HepG2 (cell line): ENCODE results near the gene RPS28. TPM values are rescaled to one million over a fixed set of nuclear protein-coding genes. Genes with fewer than 3 reads are reported as not detected.
A peak's percentile ranks its signal among the peaks of the same experiment; 100 is the strongest.

Experiments
- AHR ChIP-seq: IDR thresholded peaks from 2 replicates; pipeline ENCODE4 v1.6.1; 2018; ENCODE audit warnings: missing genetic modification reagents, missing compliant biosample characterization
- BRCA1 ChIP-seq: sonication (generic); formaldehyde crosslinking; IDR thresholded peaks from 2 replicates; pipeline ENCODE4 v1.4.0; 2020; ENCODE audit warnings: missing genetic modification reagents
- CBX5 ChIP-seq: sonication (generic); formaldehyde crosslinking; IDR thresholded peaks from 2 replicates; pipeline ENCODE4 v1.4.0; 2020; ENCODE audit warnings: missing genetic modification reagents, borderline replicate concordance
- ELF3 ChIP-seq: IDR thresholded peaks from 2 replicates; pipeline ENCODE4 v1.6.1; 2016; ENCODE audit warnings: missing genetic modification reagents, missing compliant biosample characterization
- EZH2 ChIP-seq: conservative IDR thresholded peaks from 2 replicates; pipeline ENCODE4 v1.6.1; 2012; ENCODE audit warnings: mild to moderate bottlenecking, low read depth, low read length, moderate library complexity
- HMG20A ChIP-seq: IDR thresholded peaks from 2 replicates; pipeline ENCODE4 v1.6.1; 2016; ENCODE audit warnings: borderline replicate concordance
- KLF6 ChIP-seq: IDR thresholded peaks from 2 replicates; pipeline ENCODE4 v1.8.0; 2016; ENCODE audit warnings: missing biosample characterization, missing genetic modification reagents
- MAZ ChIP-seq, 2 experiments: sonication (generic) in 1 of 2; formaldehyde crosslinking in 1 of 2; IDR thresholded peaks; 2 replicates each; pipeline versions ENCODE4 v1.5.0 to v1.6.1; 2012 to 2020; ENCODE audit warnings: low read depth in 2 of 2, mild to moderate bottlenecking in 2 of 2, borderline replicate concordance in 1 of 2, improper control_type of control experiment in 1 of 2, low read length in 1 of 2, missing genetic modification reagents in 1 of 2, moderate library complexity in 1 of 2
- MED8 ChIP-seq: sonication (generic); formaldehyde crosslinking; IDR thresholded peaks from 2 replicates; pipeline ENCODE4 v1.8.1; 2023; ENCODE audit warnings: mild to moderate bottlenecking, missing genetic modification reagents; ENCODE audit not compliant: insufficient replicate concordance
- NCOA5 ChIP-seq: sonication (generic); formaldehyde crosslinking; IDR thresholded peaks from 2 replicates; pipeline ENCODE4 v1.4.0; 2020; ENCODE audit warnings: missing genetic modification reagents
- RFX3 ChIP-seq: IDR thresholded peaks from 2 replicates; pipeline ENCODE4 v1.6.1; 2016; ENCODE audit warnings: missing biosample characterization, missing genetic modification reagents
- SALL2 ChIP-seq: sonication (generic); formaldehyde crosslinking; IDR thresholded peaks from 2 replicates; pipeline ENCODE4 v1.8.1; 2023; ENCODE audit warnings: mild to moderate bottlenecking, missing genetic modification reagents, inconsistent platforms
- SIX1 ChIP-seq: sonication (generic); formaldehyde crosslinking; IDR thresholded peaks from 2 replicates; pipeline ENCODE4 v1.4.0; 2020; ENCODE audit warnings: missing genetic modification reagents, borderline replicate concordance
- SSRP1 ChIP-seq: IDR thresholded peaks from 2 replicates; pipeline ENCODE4 v1.6.1; 2016; ENCODE audit warnings: control low read depth
- TEAD2 ChIP-seq: sonication (generic); formaldehyde crosslinking; IDR thresholded peaks from 2 replicates; pipeline ENCODE4 v1.9.0; 2021; ENCODE audit warnings: missing genetic modification reagents
- ZFY ChIP-seq: sonication (generic); formaldehyde crosslinking; IDR thresholded peaks from 2 replicates; pipeline ENCODE4 v1.4.0; 2020; ENCODE audit warnings: missing genetic modification reagents
- ZNF263 ChIP-seq: sonication (generic); formaldehyde crosslinking; IDR thresholded peaks from 2 replicates; pipeline ENCODE4 v1.4.0; 2020; ENCODE audit warnings: missing genetic modification reagents
- ZNF34 ChIP-seq: sonication (generic); formaldehyde crosslinking; IDR thresholded peaks from 2 replicates; pipeline ENCODE4 v1.4.0; 2020; ENCODE audit warnings: mild to moderate bottlenecking, missing genetic modification reagents, borderline replicate concordance
- ZNF572 ChIP-seq: sonication (generic); formaldehyde crosslinking; IDR thresholded peaks from 2 replicates; pipeline ENCODE4 v1.5.1; 2020; ENCODE audit warnings: mild to moderate bottlenecking, missing genetic modification reagents
- ZNF740 ChIP-seq: sonication (generic); formaldehyde crosslinking; IDR thresholded peaks from 2 replicates; pipeline ENCODE4 v1.4.0; 2020; ENCODE audit warnings: missing genetic modification reagents
- ZNF792 ChIP-seq: IDR thresholded peaks from 2 replicates; pipeline ENCODE4 v1.6.1; 2016
- ZNF816 ChIP-seq: sonication (generic); formaldehyde crosslinking; IDR thresholded peaks from 2 replicates; pipeline ENCODE4 v1.8.0; 2022; ENCODE audit warnings: missing genetic modification reagents, mild to moderate bottlenecking, borderline replicate concordance
- polyA plus RNA-seq, 8 experiments: library from polyadenylated mRNA; depleted of rRNA in 3 of 8; stranded (reverse) in 7 of 8; unstranded in 1 of 8; fragments of >200 nt; fragmentation: Illumina TruSeq in 4 of 8; extraction: Trizol in 4 of 8; gene quantifications; 2 replicates each; pipeline versions ENCODE4 v1.2.1 to v1.2.3, GENCODE V29; 2011 to 2016; ENCODE audit warnings: low read depth in 4 of 8, missing spikeins in 1 of 8, mixed read lengths in 1 of 8; ENCODE audit not compliant: insufficient read depth in 1 of 8
- total RNA-seq, 5 experiments: library from RNA; depleted of rRNA; stranded (reverse); fragments of >200 nt; fragmentation: Illumina TruSeq; extraction: Trizol; gene quantifications; 2 replicates each; pipeline ENCODE4 v1.2.3, GENCODE V29; 2016; ENCODE audit warnings: low read depth in 1 of 5
- TF ChIP-seq, protein P1 (sequence below): sonication (generic); formaldehyde crosslinking; IDR thresholded peaks from 2 replicates; pipeline ENCODE4 v1.5.1; 2020; ENCODE audit warnings: missing genetic modification reagents, mild to moderate bottlenecking, borderline replicate concordance
- TF ChIP-seq, protein P2 (sequence below): sonication (generic); formaldehyde crosslinking; IDR thresholded peaks from 2 replicates; pipeline ENCODE4 v1.5.1; 2020; ENCODE audit warnings: missing genetic modification reagents, mild to moderate bottlenecking, borderline replicate concordance

Gene RPS28
- total and polyA plus RNA-seq, 2 of the 13 experiments (the other 11 are each of a cell fraction or from before 2014, with no cell fraction given): 281 to 545 TPM

GRCh38 chr19:8307965-8308866 lies 13.1 kb upstream of the RPS28 start, which contains the start of gene CD320 (continued):
- TF ChIP-seq MED8 (CRISPR knock-in tag): peak; percentile 58
- peak; percentile 79; the same call in 1 of the 2 replicates for TF ChIP-seq KLF6
- peak; percentile 85; the same call in 1 of the 2 replicates for TF ChIP-seq NCOA5
- peak; percentile 77 for TF ChIP-seq ZNF792 (CRISPR knock-in tag)
- TF ChIP-seq AHR (CRISPR knock-in tag): peak; percentile 30; the same call in 1 of the 2 replicates
- peak; percentile 86 for TF ChIP-seq ZNF263 (CRISPR knock-in tag)
- peak; percentile 72; the same call in 1 of the 2 replicates for TF ChIP-seq ZNF740 (CRISPR knock-in tag)
- TF ChIP-seq ZFY (CRISPR knock-in tag): peak; percentile 97
- peak; percentile 92; the same call in 1 of the 2 replicates for TF ChIP-seq BRCA1 (CRISPR knock-in tag)
- no peak for TF ChIP-seq RFX3 (CRISPR knock-in tag)
- no peak for TF ChIP-seq EZH2
- peak; percentile 96 for TF ChIP-seq SALL2 (CRISPR knock-in tag)
- TF ChIP-seq, protein P1, sequence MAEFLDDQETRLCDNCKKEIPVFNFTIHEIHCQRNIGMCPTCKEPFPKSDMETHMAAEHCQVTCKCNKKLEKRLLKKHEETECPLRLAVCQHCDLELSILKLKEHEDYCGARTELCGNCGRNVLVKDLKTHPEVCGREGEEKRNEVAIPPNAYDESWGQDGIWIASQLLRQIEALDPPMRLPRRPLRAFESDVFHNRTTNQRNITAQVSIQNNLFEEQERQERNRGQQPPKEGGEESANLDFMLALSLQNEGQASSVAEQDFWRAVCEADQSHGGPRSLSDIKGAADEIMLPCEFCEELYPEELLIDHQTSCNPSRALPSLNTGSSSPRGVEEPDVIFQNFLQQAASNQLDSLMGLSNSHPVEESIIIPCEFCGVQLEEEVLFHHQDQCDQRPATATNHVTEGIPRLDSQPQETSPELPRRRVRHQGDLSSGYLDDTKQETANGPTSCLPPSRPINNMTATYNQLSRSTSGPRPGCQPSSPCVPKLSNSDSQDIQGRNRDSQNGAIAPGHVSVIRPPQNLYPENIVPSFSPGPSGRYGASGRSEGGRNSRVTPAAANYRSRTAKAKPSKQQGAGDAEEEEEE (CRISPR knock-in tag): no peak
- no peak for TF ChIP-seq CBX5 (CRISPR knock-in tag)
- no peak for TF ChIP-seq MAZ (IDR thresholded peaks at IDR 0.05; ENCODE audit: borderline replicate concordance, low read depth, low read length)
- TF ChIP-seq MAZ (CRISPR knock-in tag; IDR thresholded peaks at IDR 0.05; ENCODE audit: low read depth): peak; percentile 93
- TF ChIP-seq, protein P2, sequence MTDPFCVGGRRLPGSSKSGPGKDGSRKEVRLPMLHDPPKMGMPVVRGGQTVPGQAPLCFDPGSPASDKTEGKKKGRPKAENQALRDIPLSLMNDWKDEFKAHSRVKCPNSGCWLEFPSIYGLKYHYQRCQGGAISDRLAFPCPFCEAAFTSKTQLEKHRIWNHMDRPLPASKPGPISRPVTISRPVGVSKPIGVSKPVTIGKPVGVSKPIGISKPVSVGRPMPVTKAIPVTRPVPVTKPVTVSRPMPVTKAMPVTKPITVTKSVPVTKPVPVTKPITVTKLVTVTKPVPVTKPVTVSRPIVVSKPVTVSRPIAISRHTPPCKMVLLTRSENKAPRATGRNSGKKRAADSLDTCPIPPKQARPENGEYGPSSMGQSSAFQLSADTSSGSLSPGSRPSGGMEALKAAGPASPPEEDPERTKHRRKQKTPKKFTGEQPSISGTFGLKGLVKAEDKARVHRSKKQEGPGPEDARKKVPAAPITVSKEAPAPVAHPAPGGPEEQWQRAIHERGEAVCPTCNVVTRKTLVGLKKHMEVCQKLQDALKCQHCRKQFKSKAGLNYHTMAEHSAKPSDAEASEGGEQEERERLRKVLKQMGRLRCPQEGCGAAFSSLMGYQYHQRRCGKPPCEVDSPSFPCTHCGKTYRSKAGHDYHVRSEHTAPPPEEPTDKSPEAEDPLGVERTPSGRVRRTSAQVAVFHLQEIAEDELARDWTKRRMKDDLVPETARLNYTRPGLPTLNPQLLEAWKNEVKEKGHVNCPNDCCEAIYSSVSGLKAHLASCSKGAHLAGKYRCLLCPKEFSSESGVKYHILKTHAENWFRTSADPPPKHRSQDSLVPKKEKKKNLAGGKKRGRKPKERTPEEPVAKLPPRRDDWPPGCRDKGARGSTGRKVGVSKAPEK: no peak
- TF ChIP-seq TEAD2 (CRISPR knock-in tag): peak; percentile 90; the same call in 1 of the 2 replicates
- TF ChIP-seq ELF3 (CRISPR knock-in tag): 0 out of 2 replicates have a peak, but pooled peaks have one; percentile 25
- no peak for TF ChIP-seq SIX1 (CRISPR knock-in tag)
- TF ChIP-seq SSRP1 (CRISPR knock-in tag): no peak
- TF ChIP-seq ZNF572 (CRISPR knock-in tag): no peak
- peak; percentile 86; the same call in 1 of the 2 replicates for TF ChIP-seq ZNF816 (CRISPR knock-in tag)
- TF ChIP-seq HMG20A (CRISPR knock-in tag): no peak
- no peak for TF ChIP-seq ZNF34 (CRISPR knock-in tag)
